WTC11 (cell line): ENCODE measurements around the gene SLC7A10. TPM values are rescaled to one million over a fixed set of nuclear protein-coding genes. Genes with fewer than 3 reads are reported as not detected.

ENCODE experiments used
- ATAC-seq: fragments of 200-7000 bp; cut with Tn5 transposase; 2 replicates; pipeline ENCODE4 v1.10.0; 2021; ENCODE audit warnings: mild to moderate bottlenecking, moderate library complexity
- CTCF ChIA-PET: fragments of 300-600 bp; sonication (Branson Sonifier 250); formaldehyde crosslinking; loops from one replicate; lab custom pipeline; 2021; ENCODE audit warnings: antibody characterized with exemption; lab: Charles Lee
- POLR2A ChIA-PET: fragments of 350-600 bp; sonication (Branson Sonifier 250); formaldehyde crosslinking; loops from one replicate; lab custom pipeline; 2021; ENCODE audit warnings: antibody characterized with exemption; lab: Charles Lee
- DNase-seq: peaks from one replicate; pipeline ENCODE4 v3.0.0; 2021; ENCODE audit warnings: low spot score
- H3K27ac Mint-ChIP-seq: 2 replicates; pipeline ENCODE4 v1.8.0; 2021; ENCODE audit warnings: mixed read lengths
- H3K27me3 Mint-ChIP-seq: 2 replicates; pipeline ENCODE4 v1.8.0; 2021; ENCODE audit warnings: low read depth, mild to moderate bottlenecking, moderate library complexity, mixed read lengths
- H3K36me3 Mint-ChIP-seq: 2 replicates; pipeline ENCODE4 v1.8.0; 2021; ENCODE audit warnings: mixed read lengths
- H3K4me1 Mint-ChIP-seq: 2 replicates; pipeline ENCODE4 v1.8.0; 2022; ENCODE audit warnings: mixed read lengths
- H3K4me3 Mint-ChIP-seq: 2 replicates; pipeline ENCODE4 v1.8.0; 2021; ENCODE audit warnings: mild to moderate bottlenecking, moderate library complexity, mixed read lengths
- H3K9me3 Mint-ChIP-seq: 2 replicates; pipeline ENCODE4 v1.8.0; 2021; ENCODE audit warnings: mixed read lengths
- ARID4B ChIP-seq: sonication (generic); formaldehyde crosslinking; IDR thresholded peaks from 2 replicates; pipeline ENCODE4 v1.8.0; 2023; ENCODE audit warnings: missing genetic modification reagents, mild to moderate bottlenecking, borderline replicate concordance
- E2F5 ChIP-seq: sonication (generic); formaldehyde crosslinking; IDR thresholded peaks from 2 replicates; pipeline ENCODE4 v1.8.1; 2022; ENCODE audit warnings: mild to moderate bottlenecking, moderate library complexity, missing genetic modification reagents
- EMX1 ChIP-seq: fragments of 250-450 bp; sonication (Bioruptor Pico); IDR thresholded peaks from 2 replicates; pipeline ENCODE4 v1.8.0; 2021; ENCODE audit warnings: mild to moderate bottlenecking
- ESRRA ChIP-seq: sonication (generic); formaldehyde crosslinking; IDR thresholded peaks from 2 replicates; pipeline ENCODE4 v1.8.1; 2022; ENCODE audit warnings: mild to moderate bottlenecking, missing genetic modification reagents, borderline replicate concordance
- FOXJ3 ChIP-seq: sonication (generic); formaldehyde crosslinking; IDR thresholded peaks from 2 replicates; pipeline ENCODE4 v1.9.0; 2021; ENCODE audit warnings: missing genetic modification reagents, mild to moderate bottlenecking, borderline replicate concordance
- FOXK1 ChIP-seq: sonication (generic); formaldehyde crosslinking; IDR thresholded peaks from 2 replicates; pipeline ENCODE4 v1.8.0; 2022; ENCODE audit warnings: mild to moderate bottlenecking, moderate library complexity, missing genetic modification reagents
- GTF2I ChIP-seq: fragments of 250-450 bp; sonication (Bioruptor Pico); conservative IDR thresholded peaks from 2 replicates; pipeline ENCODE4 v1.4.0; 2021; ENCODE audit warnings: mild to moderate bottlenecking
- HMGXB4 ChIP-seq: sonication (generic); formaldehyde crosslinking; IDR thresholded peaks from 2 replicates; pipeline ENCODE4 v1.8.1; 2023; ENCODE audit warnings: mild to moderate bottlenecking, moderate library complexity, missing genetic modification reagents
- JAZF1 ChIP-seq: fragments of 250-450 bp; sonication (Bioruptor Pico); IDR thresholded peaks from 2 replicates; pipeline ENCODE4 v1.9.0; 2021; ENCODE audit warnings: moderate library complexity, mild to moderate bottlenecking, inconsistent platforms
- NFE2L1 ChIP-seq: sonication (generic); formaldehyde crosslinking; IDR thresholded peaks from 2 replicates; pipeline ENCODE4 v1.8.1; 2023; ENCODE audit warnings: missing genetic modification reagents
- NR1H2 ChIP-seq: sonication (generic); formaldehyde crosslinking; IDR thresholded peaks from 2 replicates; pipeline ENCODE4 v1.9.0; 2021; ENCODE audit warnings: mild to moderate bottlenecking, moderate library complexity, missing genetic modification reagents
- ZBTB21 ChIP-seq: sonication (generic); formaldehyde crosslinking; IDR thresholded peaks from 2 replicates; pipeline ENCODE4 v1.8.1; 2023; ENCODE audit warnings: mild to moderate bottlenecking, missing genetic modification reagents, borderline replicate concordance
- ZNF138 ChIP-seq: sonication (generic); formaldehyde crosslinking; conservative IDR thresholded peaks from 2 replicates; pipeline ENCODE4 v1.8.1; 2022; ENCODE audit warnings: mild to moderate bottlenecking, moderate library complexity, missing genetic modification reagents
- ZNF232 ChIP-seq: sonication (generic); formaldehyde crosslinking; IDR thresholded peaks from 2 replicates; pipeline ENCODE4 v1.8.0; 2022; ENCODE audit warnings: mild to moderate bottlenecking, missing genetic modification reagents
- ZNF317 ChIP-seq: sonication (generic); formaldehyde crosslinking; IDR thresholded peaks from 2 replicates; pipeline ENCODE4 v1.8.1; 2023; ENCODE audit warnings: low read depth, mild to moderate bottlenecking, moderate library complexity, missing genetic modification reagents, borderline replicate concordance
- ZNF671 ChIP-seq: fragments of 250-450 bp; sonication (Bioruptor Pico); IDR thresholded peaks from 2 replicates; pipeline ENCODE4 v1.8.0; 2021; ENCODE audit warnings: mild to moderate bottlenecking
- total RNA-seq: library from RNA; stranded (reverse); gene quantifications from 3 replicates; pipeline ENCODE4 v1.2.3, GENCODE V29; 2021
- TF ChIP-seq, protein P1 (sequence below): fragments of 250-450 bp; sonication (Bioruptor Pico); IDR thresholded peaks from 2 replicates; pipeline ENCODE4 v2.1.2; 2022; ENCODE audit warnings: mild to moderate bottlenecking, moderate library complexity
- TF ChIP-seq, protein P2 (sequence below): sonication (generic); formaldehyde crosslinking; conservative IDR thresholded peaks from 2 replicates; pipeline ENCODE4 v1.8.1; 2022; ENCODE audit warnings: mild to moderate bottlenecking, missing genetic modification reagents

The SLC7A10 gene
- total RNA-seq, 1 experiment from 2014 or later = 4.2 TPM

- TF ChIP-seq HMGXB4 = no peak
- no peak for TF ChIP-seq ZNF232 (CRISPR knock-in tag)
- no peak for TF ChIP-seq E2F5
Measured at GRCh38 chr19:33201473-33201872, 24.2 kb downstream of the SLC7A10 start (continued).

DNA sequence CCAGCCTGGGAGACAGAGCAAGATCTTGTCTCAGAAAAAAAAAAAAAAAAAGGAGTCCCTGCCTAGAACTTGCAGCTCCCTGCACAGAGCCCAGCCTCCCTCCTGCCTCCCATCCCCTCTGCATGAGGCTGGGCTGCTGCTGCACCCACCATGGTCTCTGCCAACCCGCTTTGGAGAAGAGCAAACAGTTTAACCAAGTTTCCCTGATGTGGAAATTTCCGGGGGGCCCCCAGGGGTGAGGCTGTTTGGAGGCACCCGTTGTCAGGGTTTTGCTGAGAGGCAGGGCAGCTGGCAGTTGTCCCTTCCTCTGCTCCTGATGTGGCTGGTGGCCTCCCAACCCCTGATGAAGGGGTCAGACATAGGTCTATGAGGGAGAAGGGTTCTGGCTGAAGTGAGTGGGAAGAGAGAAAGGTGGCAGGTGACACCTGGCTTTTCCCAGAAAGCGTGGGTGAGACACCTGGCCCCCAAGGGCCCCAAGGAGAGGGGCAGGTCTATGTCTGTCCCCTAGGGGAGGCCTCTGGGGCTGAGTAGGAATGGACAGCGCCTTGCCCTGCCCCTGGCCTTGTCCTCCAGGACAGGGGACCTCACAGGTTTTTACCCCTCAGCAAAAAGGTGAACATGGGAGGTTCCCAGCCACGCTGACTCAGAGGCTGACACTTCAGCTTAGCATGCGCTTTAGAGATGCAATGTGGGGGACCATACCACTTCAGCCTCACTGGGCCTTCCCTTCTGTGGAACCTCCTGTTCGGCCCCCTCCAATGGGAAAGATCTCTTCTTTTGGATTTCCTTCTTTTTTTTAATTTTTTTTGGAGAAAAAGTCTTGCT is 26.0 kb downstream of the SLC7A10 start:
- CTCF ChIA-PET = interaction anchor here (1.2 to 5.2 kb wide), 3 partner anchors 15 to 23 kb away, joined by 5 to 34 read pairs (median 5); no protein-coding TSS in a partner anchor
- TF ChIP-seq NR1H2 (CRISPR knock-in tag) (no peak), ZNF671 (no peak), E2F5 (no peak), NFE2L1 (no peak), ZBTB21 (CRISPR knock-in tag) (no peak), JAZF1 (no peak), EMX1 (CRISPR knock-in tag) (no peak), ARID4B (CRISPR knock-in tag) (no peak), FOXK1 (CRISPR knock-in tag) (no peak), ZNF138 (no peak), FOXJ3 (CRISPR knock-in tag) (no peak), ZNF317 (CRISPR knock-in tag) (no peak), GTF2I (no peak), ESRRA (CRISPR knock-in tag) (no peak)
- TF ChIP-seq, protein P1, sequence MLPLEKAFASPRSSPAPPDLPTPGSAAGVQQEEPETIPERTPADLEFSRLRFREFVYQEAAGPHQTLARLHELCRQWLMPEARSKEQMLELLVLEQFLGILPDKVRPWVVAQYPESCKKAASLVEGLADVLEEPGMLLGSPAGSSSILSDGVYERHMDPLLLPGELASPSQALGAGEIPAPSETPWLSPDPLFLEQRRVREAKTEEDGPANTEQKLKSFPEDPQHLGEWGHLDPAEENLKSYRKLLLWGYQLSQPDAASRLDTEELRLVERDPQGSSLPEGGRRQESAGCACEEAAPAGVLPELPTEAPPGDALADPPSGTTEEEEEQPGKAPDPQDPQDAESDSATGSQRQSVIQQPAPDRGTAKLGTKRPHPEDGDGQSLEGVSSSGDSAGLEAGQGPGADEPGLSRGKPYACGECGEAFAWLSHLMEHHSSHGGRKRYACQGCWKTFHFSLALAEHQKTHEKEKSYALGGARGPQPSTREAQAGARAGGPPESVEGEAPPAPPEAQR (CRISPR knock-in tag) = no peak
- TF ChIP-seq, protein P2, sequence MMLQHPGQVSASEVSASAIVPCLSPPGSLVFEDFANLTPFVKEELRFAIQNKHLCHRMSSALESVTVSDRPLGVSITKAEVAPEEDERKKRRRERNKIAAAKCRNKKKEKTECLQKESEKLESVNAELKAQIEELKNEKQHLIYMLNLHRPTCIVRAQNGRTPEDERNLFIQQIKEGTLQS (CRISPR knock-in tag) = no peak
- TF ChIP-seq, all 79 proteins: peak for 0
- Mint-ChIP-seq H3K4me1 (no peaks in the 10 kb centered on the region), H3K4me3 (no peak overlapping the region), H3K27me3 (no peaks in the 10 kb centered on the region; the same call in 1 of the 2 replicates), H3K9me3 (0 out of 2 replicates have a peak, but pooled peaks cover 4% of the 10 kb centered on the region), H3K36me3 (peaks cover 15% of the 10 kb centered on the region), H3K27ac (no peak overlapping the region)
- no peak for ATAC-seq
- POLR2A ChIA-PET = no interaction called here
- DNase-seq = no peak
